ENCODE results near the gene CD83. TPM values are rescaled to one million over a fixed set of nuclear protein-coding genes. Genes with fewer than 3 reads are reported as not detected.

CD83 gene
- total and polyA plus RNA-seq, 9 of the 15 experiments (the other 6 are each of a cell fraction or from before 2014, with no cell fraction given), result 2.5 to 4.1 (median 3.4) TPM

DNA sequence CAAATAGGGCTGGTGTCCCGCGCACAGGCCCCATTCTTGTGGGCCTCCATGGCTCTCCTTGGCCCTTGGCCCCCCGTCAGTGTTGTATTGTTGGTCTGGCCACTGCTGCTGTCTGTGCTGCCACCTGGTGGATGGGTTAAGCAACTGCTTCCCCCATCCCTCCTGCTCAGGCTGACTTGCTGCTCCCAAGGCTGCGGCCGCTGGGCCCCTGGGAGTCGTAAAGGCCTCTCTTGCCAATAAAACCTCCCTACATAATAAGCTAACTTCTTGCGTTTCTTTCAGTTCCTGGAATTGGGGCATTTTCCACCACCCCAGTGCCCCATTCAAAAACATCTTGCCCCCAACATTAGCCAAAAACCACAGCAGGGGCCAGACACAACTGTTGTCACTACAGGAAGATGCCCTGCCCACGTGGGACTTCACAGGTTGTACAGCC lies 27.1 kb downstream of the CD83 start (continued):
- TF ChIP-seq SAFB2 (IDR thresholded peaks at IDR 0.05; ENCODE audit: borderline replicate concordance, low read depth, low read length, severe bottlenecking), result no peak
- TF ChIP-seq, protein P1, sequence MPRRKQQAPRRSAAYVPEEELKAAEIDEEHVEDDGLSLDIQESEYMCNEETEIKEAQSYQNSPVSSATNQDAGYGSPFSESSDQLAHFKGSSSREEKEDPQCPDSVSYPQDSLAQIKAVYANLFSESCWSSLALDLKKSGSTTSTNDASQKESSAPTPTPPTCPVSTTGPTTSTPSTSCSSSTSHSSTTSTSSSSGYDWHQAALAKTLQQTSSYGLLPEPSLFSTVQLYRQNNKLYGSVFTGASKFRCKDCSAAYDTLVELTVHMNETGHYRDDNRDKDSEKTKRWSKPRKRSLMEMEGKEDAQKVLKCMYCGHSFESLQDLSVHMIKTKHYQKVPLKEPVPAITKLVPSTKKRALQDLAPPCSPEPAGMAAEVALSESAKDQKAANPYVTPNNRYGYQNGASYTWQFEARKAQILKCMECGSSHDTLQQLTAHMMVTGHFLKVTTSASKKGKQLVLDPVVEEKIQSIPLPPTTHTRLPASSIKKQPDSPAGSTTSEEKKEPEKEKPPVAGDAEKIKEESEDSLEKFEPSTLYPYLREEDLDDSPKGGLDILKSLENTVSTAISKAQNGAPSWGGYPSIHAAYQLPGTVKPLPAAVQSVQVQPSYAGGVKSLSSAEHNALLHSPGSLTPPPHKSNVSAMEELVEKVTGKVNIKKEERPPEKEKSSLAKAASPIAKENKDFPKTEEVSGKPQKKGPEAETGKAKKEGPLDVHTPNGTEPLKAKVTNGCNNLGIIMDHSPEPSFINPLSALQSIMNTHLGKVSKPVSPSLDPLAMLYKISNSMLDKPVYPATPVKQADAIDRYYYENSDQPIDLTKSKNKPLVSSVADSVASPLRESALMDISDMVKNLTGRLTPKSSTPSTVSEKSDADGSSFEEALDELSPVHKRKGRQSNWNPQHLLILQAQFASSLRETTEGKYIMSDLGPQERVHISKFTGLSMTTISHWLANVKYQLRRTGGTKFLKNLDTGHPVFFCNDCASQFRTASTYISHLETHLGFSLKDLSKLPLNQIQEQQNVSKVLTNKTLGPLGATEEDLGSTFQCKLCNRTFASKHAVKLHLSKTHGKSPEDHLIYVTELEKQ (CRISPR knock-in tag; IDR thresholded peaks at IDR 0.05), result no peak
- TF ChIP-seq HNRNPL (IDR thresholded peaks at IDR 0.05; ENCODE audit: low read depth, low read length), result no peak
- peak; percentile 89 for TF ChIP-seq REST (IDR thresholded peaks at IDR 0.05; ENCODE audit: borderline replicate concordance)
- no peak for TF ChIP-seq REST (CRISPR knock-in tag; IDR thresholded peaks at IDR 0.05; ENCODE audit: low read depth)
- TF ChIP-seq POLR2A (conservative IDR thresholded peaks at IDR 0.05), result no peak
- TF ChIP-seq TCF3 (CRISPR knock-in tag; IDR thresholded peaks at IDR 0.05), result peak; percentile 13; the same call in 1 of the 2 replicates
- TF ChIP-seq STAG1 (CRISPR knock-in tag; IDR thresholded peaks at IDR 0.05; ENCODE audit: borderline replicate concordance), result peak; percentile 89
- no peak for TF ChIP-seq PRMT5 (CRISPR knock-in tag; IDR thresholded peaks at IDR 0.05)
- TF ChIP-seq ZBTB33 (CRISPR knock-in tag; IDR thresholded peaks at IDR 0.05), result 0 out of 2 replicates have a peak, but pooled peaks have one; percentile 49
- no peak for TF ChIP-seq TAF7 (tag; IDR thresholded peaks at IDR 0.05)
- TF ChIP-seq CTCFL (IDR thresholded peaks at IDR 0.05; ENCODE audit: borderline replicate concordance, insufficient read depth, low read depth, low read length, poor library complexity, severe bottlenecking), result peak; percentile 53

All from K562 (cell line).